ENCODE results near the gene RTTN. TPM values are rescaled to one million over a fixed set of nuclear protein-coding genes. Genes with fewer than 3 reads are reported as not detected.

The RTTN gene
- total and polyA plus RNA-seq, 9 of the 15 experiments (the other 6 are each of a cell fraction or from before 2014, with no cell fraction given): 3.1 to 18.3 (median 10.6) TPM

DNA sequence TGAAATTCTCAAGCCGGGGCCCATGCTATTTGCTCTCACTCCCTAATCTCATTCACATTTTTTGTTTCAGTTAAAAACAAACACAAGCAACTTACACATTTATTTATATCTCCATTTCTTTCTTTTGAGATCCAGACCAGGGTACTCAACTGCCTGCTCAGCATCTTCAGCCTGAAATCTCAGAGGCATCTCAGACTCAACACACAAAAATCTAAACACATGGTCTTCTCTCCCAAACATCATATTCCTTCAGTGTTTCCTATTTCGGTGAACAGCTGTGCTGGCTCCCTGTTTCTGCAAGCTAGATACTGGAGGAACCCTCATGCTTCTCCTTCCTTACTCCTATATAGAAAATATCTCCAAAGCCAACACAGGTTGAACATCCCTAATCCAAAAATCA lies 11.3 kb upstream of the RTTN start (continued):
- TF ChIP-seq YY1 (IDR thresholded peaks at IDR 0.05; ENCODE audit: borderline replicate concordance in 1 of 3, control insufficient read depth in 1 of 3, extremely low read depth in 1 of 3, insufficient read depth in 3 of 3, insufficient read length in 1 of 3, insufficient replicate concordance in 2 of 3, low read depth in 1 of 3, low read length in 2 of 3) (no peak), THRB (CRISPR knock-in tag; conservative IDR thresholded peaks at IDR 0.05) (no peak), PBX2 (CRISPR knock-in tag; IDR thresholded peaks at IDR 0.05; ENCODE audit: low read depth) (no peak), PBX2 (tag; conservative IDR thresholded peaks at IDR 0.05; ENCODE audit: low read depth) (no peak), ZNF197 (CRISPR knock-in tag; IDR thresholded peaks at IDR 0.05; ENCODE audit: low read depth) (no peak)

DNA sequence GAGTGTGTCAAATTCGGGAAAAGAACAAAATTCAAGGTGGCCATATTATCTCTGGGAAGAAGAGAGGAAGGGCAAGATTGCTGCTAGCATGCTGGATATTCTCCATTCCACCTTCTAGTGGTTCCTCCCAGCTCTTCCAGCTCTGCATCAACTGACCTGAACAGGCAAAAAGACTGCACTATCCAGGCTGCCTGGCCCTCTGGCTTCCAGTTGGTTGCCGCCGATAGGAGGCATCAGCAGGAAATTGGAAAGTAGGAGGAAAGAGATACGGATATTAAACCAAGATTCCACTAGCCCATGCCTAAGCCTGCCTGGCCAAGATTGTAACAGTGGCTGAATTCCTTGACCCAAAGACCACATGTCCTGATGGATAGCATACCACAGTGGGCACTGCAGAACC lies 1.7 kb upstream of the RTTN start:
- no TSS peak for BruUV-seq (replicated peaks)
- Histone ChIP-seq H3K27ac (ENCODE audit: extremely low read depth, low read depth, low read length) (no peak overlapping the region), H3K9me3 (replicated peaks; ENCODE audit: control insufficient read depth, insufficient read depth, low read depth, low read length) (no peaks in the 10 kb centered on the region), H3K79me2 (ENCODE audit: control insufficient read depth, insufficient read depth, low read length) (peaks cover 14% of the 10 kb centered on the region), H3K36me3 (ENCODE audit: control insufficient read depth, insufficient read depth, low read length) (peaks cover 11% of the 10 kb centered on the region; the same call in 1 of the 3 replicates), H2AFZ (ENCODE audit: low read depth, low read length) (peak overlapping the region; percentile 89), H3K9me1 (ENCODE audit: control insufficient read depth, insufficient read depth, low read length) (no peaks in the 10 kb centered on the region), H3K4me3 (no peak overlapping the region), H3K4me2 (ENCODE audit: insufficient read depth, low read length) (no peak overlapping the region), H3K4me1 (replicated peaks in 1 of 2; ENCODE audit: control insufficient read depth in 2 of 2, insufficient read depth in 2 of 2, low read length in 2 of 2) (no peaks in the 10 kb centered on the region), H3K27me3 (ENCODE audit: control insufficient read depth in 2 of 2, insufficient read depth in 2 of 2, low read length in 2 of 2) (no peaks in the 10 kb centered on the region), H4K20me1 (replicated peaks; ENCODE audit: control insufficient read depth, insufficient read depth, low read length) (no peaks in the 10 kb centered on the region), H3K9ac (ENCODE audit: insufficient read depth in 1 of 2, low read depth in 2 of 2, low read length in 2 of 2) (no peak overlapping the region)
- no peak for DNase-seq (ENCODE audit: extremely low read depth in 1 of 4, low spot score in 3 of 4)
- 75% methylated on average over 4 of the region's 4 CpGs for WGBS (ENCODE audit: insufficient coverage, low coverage, missing lambda C conversion rate)
- ChIA-PET CTCF (ENCODE audit: low intra/inter-chr PET ratio) (no interaction called here), POLR2A (no interaction called here)
- intact Hi-C loops (cut with micrococcal nuclease) (loop anchor here (5.0 kb wide), 1 partner anchor 90 kb away; no protein-coding TSS in a partner anchor), in situ Hi-C loops (cut with MboI) (no loop called here)
- no peak for ATAC-seq
- FAIRE-seq: no peak
- TF ChIP-seq, protein P1, sequence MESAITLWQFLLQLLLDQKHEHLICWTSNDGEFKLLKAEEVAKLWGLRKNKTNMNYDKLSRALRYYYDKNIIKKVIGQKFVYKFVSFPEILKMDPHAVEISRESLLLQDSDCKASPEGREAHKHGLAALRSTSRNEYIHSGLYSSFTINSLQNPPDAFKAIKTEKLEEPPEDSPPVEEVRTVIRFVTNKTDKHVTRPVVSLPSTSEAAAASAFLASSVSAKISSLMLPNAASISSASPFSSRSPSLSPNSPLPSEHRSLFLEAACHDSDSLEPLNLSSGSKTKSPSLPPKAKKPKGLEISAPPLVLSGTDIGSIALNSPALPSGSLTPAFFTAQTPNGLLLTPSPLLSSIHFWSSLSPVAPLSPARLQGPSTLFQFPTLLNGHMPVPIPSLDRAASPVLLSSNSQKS (CRISPR knock-in tag; IDR thresholded peaks at IDR 0.05): no peak
- TF ChIP-seq KLF16 (IDR thresholded peaks at IDR 0.05) (no peak), SETDB1 (IDR thresholded peaks at IDR 0.05; ENCODE audit: low read length) (no peak), ZBTB34 (CRISPR knock-in tag; IDR thresholded peaks at IDR 0.05) (no peak), MAFF (IDR thresholded peaks at IDR 0.05; ENCODE audit: low read length) (no peak), NFATC3 (IDR thresholded peaks at IDR 0.05) (no peak), CCAR2 (IDR thresholded peaks at IDR 0.05; ENCODE audit: low read depth, low read length) (no peak), KAT8 (IDR thresholded peaks at IDR 0.05; ENCODE audit: low read depth) (no peak), ZNF79 (CRISPR knock-in tag; IDR thresholded peaks at IDR 0.05; ENCODE audit: low read depth) (no peak), MCM7 (IDR thresholded peaks at IDR 0.05) (no peak), TFAM (CRISPR knock-in tag; conservative IDR thresholded peaks at IDR 0.05) (no peak)
